Peyer's patch (tissue), 4 donors: ENCODE measurements around the gene RTP3.

Experiments
- CTCF ChIP-seq, 6 experiments: fragments of 450-650 bp in 4 of 6; fragments of 200-600 bp in 2 of 6; sonication (generic) in 1 of 6; IDR thresholded peaks; one replicate each; pipeline ENCODE4 v1.5.1; 2017 to 2019; ENCODE audit warnings: antibody characterized with exemption in 6 of 6, mild to moderate bottlenecking in 3 of 6, moderate library complexity in 1 of 6
- POLR2A ChIP-seq, 2 donors: fragments of 450-650 bp; IDR thresholded peaks; one replicate each; pipeline ENCODE4 v1.5.1; 2017; ENCODE audit warnings: antibody characterized with exemption in 2 of 2, mild to moderate bottlenecking in 2 of 2, moderate library complexity in 2 of 2

DNA sequence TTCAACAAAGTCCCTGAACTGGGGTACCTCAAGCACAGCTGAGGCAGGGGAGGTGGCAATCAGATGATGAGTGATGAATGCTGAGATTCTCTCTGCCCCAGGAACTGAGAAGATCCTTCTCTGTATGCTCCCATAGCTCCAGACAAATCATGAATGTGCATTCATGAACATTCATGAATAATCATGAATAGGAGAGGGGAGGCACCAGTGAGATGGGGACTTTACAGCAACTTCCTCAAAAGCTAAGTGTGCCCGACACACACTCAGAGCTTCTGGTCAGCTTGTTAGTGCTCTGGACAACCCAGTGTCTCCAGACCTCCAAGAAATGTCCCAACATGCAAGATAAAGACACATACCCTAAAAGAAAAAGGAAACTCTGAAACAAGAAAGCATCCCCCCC, 44.1 kb downstream of the RTP3 start:
- TF ChIP-seq CTCF (IDR thresholded peaks at IDR 0.05) (no peak), POLR2A (IDR thresholded peaks at IDR 0.05) (no peak)
